Small intestine (tissue), 7 donors: ENCODE results near the gene PAGE4. TPM values are rescaled to one million over a fixed set of nuclear protein-coding genes. Genes with fewer than 3 reads are reported as not detected.

Experiments
- DNase-seq, 2 donors: peaks; one replicate each; pipeline versions ENCODE4 v3.0.0 to v3.0.0-alpha.2; 2013
- FAIRE-seq: peaks from 2 replicates; lab custom pipeline; 2012; peaks lifted over from hg19 to GRCh38; lab: Jason Lieb, UNC
- H3K27ac ChIP-seq, 3 donors: one replicate each; pipeline ENCODE4 v1.5.1; 2013; ENCODE audit warnings: low read length in 2 of 3, mild to moderate bottlenecking in 2 of 3, control low read depth in 1 of 3, inconsistent platforms in 1 of 3, low read depth in 1 of 3, moderate library complexity in 1 of 3
- H3K27me3 ChIP-seq, 3 donors: one replicate each; pipeline ENCODE4 v1.6.1; 2013; ENCODE audit warnings: low read length in 3 of 3, inconsistent platforms in 1 of 3; ENCODE audit not compliant: control insufficient read depth in 3 of 3, insufficient read depth in 3 of 3
- H3K36me3 ChIP-seq, 3 donors: one replicate each; pipeline ENCODE4 v1.6.1; 2013; ENCODE audit warnings: low read length in 3 of 3, inconsistent platforms in 1 of 3, low read depth in 1 of 3, mild to moderate bottlenecking in 1 of 3, moderate library complexity in 1 of 3; ENCODE audit not compliant: control insufficient read depth in 3 of 3, insufficient read depth in 2 of 3
- H3K4me1 ChIP-seq, 3 donors: one replicate each; pipeline ENCODE4 v1.6.1; 2013; ENCODE audit warnings: low read length in 2 of 3, inconsistent platforms in 1 of 3, low read depth in 1 of 3, mild to moderate bottlenecking in 1 of 3, moderate library complexity in 1 of 3; ENCODE audit not compliant: control insufficient read depth in 3 of 3, insufficient read depth in 2 of 3
- H3K4me3 ChIP-seq, 3 donors: one replicate each; pipeline ENCODE4 v1.5.1; 2013; ENCODE audit warnings: low read length in 3 of 3, control low read depth in 1 of 3, inconsistent platforms in 1 of 3, low read depth in 1 of 3, mild to moderate bottlenecking in 1 of 3, moderate library complexity in 1 of 3
- H3K9me3 ChIP-seq, 2 donors: one replicate each; pipeline ENCODE4 v1.6.1; 2013; ENCODE audit warnings: low read depth in 1 of 2, low read length in 1 of 2; ENCODE audit not compliant: control insufficient read depth in 2 of 2, insufficient read depth in 1 of 2
- WGBS, 3 donors: extraction: QIAGEN DNeasy Blood & Tissue Kit; methylation state at CpG; one replicate each; pipeline ENCODE4 v1.1.7; 2013; 5-methylcytosine and 5-hydroxymethylcytosine counted together
- polyA plus RNA-seq, 4 donors: library from polyadenylated mRNA; stranded (reverse) in 3 of 4; unstranded in 1 of 4; fragments of 200-250 nt in 3 of 4; fragments of 120-200 nt in 1 of 4; gene quantifications; one replicate each; pipeline versions ENCODE4 v1.2.1 to v1.2.3, GENCODE V29; 2013
- donor health status: healthy with polysubstance abuse.
- donor health status: control.
- donor health status: control.
- donor health status: Bipolar disorder and iron deficiency.
- donor health status: healthy.

PAGE4 gene
- polyA plus RNA-seq, 4 donors, result not detected

DNA sequence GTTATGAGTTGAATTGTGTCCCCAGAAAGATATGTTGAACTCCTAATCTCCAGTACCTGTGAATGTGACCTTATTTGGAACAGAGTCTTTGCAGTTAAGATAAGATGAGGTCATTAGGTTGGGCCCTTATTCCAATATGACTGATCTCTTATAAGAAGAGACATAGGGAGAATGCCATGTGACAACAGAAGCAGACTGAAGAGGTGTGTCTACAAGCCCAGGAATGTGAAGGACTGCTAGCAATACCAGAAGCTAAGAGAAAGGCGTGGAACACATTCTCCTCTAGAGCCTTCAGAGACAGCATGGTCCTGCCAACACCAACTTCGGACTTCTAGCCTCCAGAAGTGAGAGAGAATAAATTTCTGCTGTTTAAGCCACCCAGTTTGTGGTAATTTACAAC is 27.7 kb downstream of the PAGE4 start:
- Histone ChIP-seq H3K27ac (no peak overlapping the region), H3K36me3 (no peaks in the 10 kb centered on the region), H3K9me3 (no peaks in the 10 kb centered on the region), H3K4me1 (no peaks in the 10 kb centered on the region), H3K27me3 (no peaks in the 10 kb centered on the region), H3K4me3 (no peak overlapping the region)
- DNase-seq (peak in 1 of 2 donors; percentile 23), FAIRE-seq (no peak)
- WGBS, 3 donors, result 52 to 83% (median 80%) methylated on average over 2 of the region's 2 CpGs

DNA sequence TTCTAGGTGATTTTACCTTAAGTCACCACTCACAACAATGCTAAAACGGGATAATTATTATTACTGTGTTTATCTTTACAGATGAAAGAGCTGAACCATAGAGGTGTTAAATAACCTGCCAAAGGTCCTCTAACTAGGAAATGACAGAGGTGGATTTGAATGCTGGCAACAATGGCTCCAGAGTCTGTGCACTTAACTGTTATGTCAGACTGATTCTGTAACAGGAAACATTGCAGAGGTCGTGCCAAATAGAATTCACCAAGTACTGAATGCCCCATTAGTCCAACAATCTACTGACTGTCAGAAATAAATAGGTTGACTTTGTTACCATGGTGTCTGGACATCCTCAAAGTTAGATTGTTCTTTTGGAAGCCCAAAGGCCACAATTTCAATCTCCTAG is 29.2 kb downstream of the PAGE4 start:
- Histone ChIP-seq H3K36me3 (no peaks in the 10 kb centered on the region), H3K4me1 (no peaks in the 10 kb centered on the region), H3K27me3 (no peaks in the 10 kb centered on the region), H3K9me3 (no peaks in the 10 kb centered on the region), H3K4me3 (no peak overlapping the region), H3K27ac (no peak overlapping the region)
- FAIRE-seq, result no peak
- WGBS, 3 donors, result 28 to 42% (median 38%) methylated on average over 2 of the region's 2 CpGs
- DNase-seq, result no peak

DNA sequence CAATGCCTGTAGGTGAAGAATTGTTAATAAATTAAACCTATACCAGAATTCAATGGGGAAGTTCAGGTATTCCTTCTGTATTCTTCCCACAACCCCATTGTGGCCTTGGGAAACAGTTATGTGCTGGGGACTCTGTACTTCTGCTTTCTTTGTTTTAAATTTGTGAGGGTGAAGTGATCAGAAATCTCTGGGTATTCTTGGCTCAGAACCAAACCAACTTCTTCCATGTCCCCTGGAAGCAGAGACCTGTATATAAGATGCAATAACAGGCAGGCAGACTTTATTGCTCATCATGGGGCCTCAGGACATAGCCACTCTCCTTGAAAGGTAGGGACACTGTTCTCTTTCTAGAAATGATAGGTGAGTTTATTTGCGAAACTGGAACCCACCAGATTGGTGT is 30.4 kb downstream of the PAGE4 start:
- DNase-seq, result no peak
- FAIRE-seq, result no peak
- WGBS, 3 donors, result 74 to 100% (median 97%) methylated on average over 1 of the region's 1 CpG
- no peaks in the 10 kb centered on the region for H3K4me1 ChIP-seq
- no peaks in the 10 kb centered on the region for H3K27me3 ChIP-seq
- no peaks in the 10 kb centered on the region for H3K9me3 ChIP-seq
- no peaks in the 10 kb centered on the region for H3K36me3 ChIP-seq
- no peak overlapping the region for H3K4me3 ChIP-seq
- no peak overlapping the region for H3K27ac ChIP-seq

DNA sequence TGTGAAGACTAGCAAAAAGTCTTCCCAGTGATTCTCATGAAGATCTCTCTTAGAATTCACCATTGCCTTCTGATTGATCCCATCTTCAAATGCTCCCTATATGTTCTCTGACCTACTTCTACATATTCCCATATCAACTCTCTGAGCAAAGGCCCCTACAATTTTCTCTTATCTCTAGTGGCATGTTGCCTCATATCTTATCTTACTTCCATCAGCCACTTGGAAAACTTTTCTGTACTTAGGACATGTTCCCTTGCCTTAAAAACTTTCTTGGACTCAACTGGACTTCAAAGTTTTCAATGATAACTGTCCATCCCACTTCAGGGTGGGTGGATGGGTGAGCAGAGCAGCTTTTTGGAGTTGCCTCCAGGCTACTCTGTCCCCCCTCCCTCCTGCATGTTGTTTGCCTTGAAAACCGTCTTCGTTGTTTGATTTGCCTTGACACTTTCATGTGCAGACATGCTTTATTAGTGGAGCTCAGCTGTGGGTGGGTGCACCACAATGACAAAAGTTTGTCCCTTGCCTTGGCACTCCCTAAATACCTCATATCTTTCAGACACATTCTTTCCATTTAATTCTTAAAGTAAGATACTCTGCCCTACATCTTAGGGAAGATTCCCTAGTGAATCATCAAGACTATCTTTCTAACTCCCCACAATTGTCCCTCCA is 31.9 kb downstream of the PAGE4 start:
- no peak overlapping the region for H3K27ac ChIP-seq
- no peak for FAIRE-seq
- H3K36me3 ChIP-seq, result no peaks in the 10 kb centered on the region
- 53 to 75% (median 66%) methylated on average over 2 of the region's 2 CpGs for WGBS, 3 donors
- H3K9me3 ChIP-seq, result no peaks in the 10 kb centered on the region
- no peak overlapping the region for H3K4me3 ChIP-seq
- DNase-seq, result no peak
- H3K4me1 ChIP-seq, result no peaks in the 10 kb centered on the region
- H3K27me3 ChIP-seq, result no peaks in the 10 kb centered on the region

DNA sequence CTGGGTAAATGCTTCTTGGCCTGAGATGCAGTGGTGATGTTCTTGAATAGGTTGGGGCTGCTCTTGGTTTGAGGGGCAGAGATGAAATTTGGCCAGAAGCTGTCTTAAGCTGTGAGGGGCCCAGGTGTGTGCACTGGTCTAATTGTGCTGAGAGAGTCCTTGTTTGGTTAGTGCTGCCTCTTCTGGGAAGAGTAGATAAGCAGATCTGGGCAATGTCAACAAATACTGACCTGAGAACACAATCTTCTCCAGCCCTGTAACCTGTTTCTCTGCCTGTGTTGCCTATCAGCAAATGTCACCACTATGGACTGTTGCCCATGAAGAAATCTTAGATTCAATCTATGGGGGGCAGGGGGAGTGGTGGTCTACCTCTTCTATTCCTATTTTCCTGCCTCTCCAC is 33.0 kb downstream of the PAGE4 start:
- H3K27me3 ChIP-seq, result no peaks in the 10 kb centered on the region
- no peaks in the 10 kb centered on the region for H3K4me1 ChIP-seq
- no peaks in the 10 kb centered on the region for H3K36me3 ChIP-seq
- no peak for DNase-seq
- FAIRE-seq, result no peak
- no peak overlapping the region for H3K4me3 ChIP-seq
- H3K27ac ChIP-seq, result no peak overlapping the region
- H3K9me3 ChIP-seq, result no peaks in the 10 kb centered on the region

DNA sequence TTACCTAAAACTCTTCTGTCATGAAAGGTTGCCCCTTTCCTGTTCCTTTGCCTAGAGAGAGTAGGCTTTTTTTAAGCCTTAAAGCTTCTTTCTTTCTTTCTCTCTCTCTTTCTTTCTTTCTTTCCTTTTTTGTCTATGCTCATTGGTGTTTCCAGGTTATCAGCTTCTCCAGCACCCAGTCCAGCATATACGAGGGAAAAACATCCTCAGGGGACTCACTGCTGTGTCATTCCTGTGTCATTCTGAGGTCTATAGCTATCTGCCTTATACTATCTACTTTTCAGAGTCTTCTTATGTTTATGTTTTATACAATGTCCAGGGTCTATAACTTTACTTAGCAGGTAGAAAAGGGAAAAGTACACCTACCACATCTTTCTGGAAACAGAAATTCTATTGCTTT is 39.6 kb downstream of the PAGE4 start:
- FAIRE-seq (no peak), DNase-seq (no peak)
- H3K36me3 ChIP-seq, result no peaks in the 10 kb centered on the region
- WGBS, 3 donors, result 29 to 52% (median 51%) methylated on average over 1 of the region's 1 CpG
- peaks cover 0 to 7% (median 0%) of the 10 kb centered on the region in 3 donors for H3K27me3 ChIP-seq
- H3K9me3 ChIP-seq, result no peaks in the 10 kb centered on the region
- no peaks in the 10 kb centered on the region for H3K4me1 ChIP-seq
- no peak overlapping the region for H3K4me3 ChIP-seq
- no peak overlapping the region for H3K27ac ChIP-seq

DNA sequence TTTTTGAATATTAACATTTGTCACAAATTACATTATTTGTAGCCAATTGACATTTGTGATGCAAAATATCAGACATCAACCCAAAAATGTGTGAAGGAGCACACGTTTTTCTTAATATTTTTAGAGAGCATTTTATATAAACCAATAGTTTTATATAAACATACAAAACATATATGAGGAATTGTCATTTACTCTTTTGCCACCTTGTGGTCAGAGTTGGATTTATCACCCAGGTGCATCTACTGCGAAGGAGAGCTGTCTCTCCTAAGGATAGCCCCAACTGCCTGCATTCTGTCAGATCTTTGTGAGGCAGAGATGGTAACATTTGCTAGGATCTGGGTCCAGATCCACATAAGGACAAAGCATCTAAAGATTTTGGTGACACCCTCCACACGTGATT is 47.6 kb downstream of the PAGE4 start:
- Histone ChIP-seq H3K4me3 (no peak overlapping the region), H3K36me3 (no peaks in the 10 kb centered on the region), H3K27me3 (peaks cover 0 to 3% (median 0%) of the 10 kb centered on the region in 3 donors), H3K4me1 (peaks cover 0 to 14% (median 0%) of the 10 kb centered on the region in 3 donors), H3K27ac (no peak overlapping the region), H3K9me3 (no peaks in the 10 kb centered on the region)
- whole genome bisulfite sequencing, 3 donors, result 3 to 9% (median 8%) methylated on average over 3 of the region's 3 CpGs
- FAIRE-seq (no peak), DNase-seq (peak; percentile 42 to 58)

DNA sequence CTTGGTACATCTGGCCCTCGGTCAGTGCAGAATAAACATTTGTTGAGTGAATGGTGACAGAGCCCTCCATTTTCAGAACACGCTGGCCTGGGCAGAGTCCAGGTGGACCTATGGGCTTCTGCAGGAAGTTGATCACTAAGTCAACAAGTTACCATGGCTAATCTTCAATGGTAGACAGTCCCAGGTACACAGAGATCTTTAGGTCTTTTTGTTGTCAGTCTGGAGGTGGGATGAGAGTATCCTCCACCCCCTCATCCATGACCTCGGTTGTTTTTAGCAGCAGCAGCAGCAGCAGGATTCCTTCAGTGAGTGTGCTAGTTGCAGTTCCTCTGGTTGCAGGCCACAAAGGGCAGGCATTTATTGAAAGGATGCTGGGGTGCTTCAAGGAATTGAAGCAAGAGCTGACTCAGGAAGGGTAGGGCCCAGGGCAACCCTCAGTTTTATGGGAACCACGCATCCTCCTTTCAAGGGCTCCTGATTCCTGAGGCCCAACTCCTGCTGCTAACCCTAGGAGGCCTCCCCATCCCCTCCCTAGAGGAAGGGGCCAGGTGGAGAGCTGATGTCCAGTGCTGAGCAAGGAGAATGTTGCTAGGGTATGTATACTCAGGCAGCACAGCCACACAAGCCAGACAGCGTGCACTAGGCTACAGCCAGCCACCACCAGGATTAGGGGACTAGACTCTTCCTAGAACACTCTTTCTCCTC is 48.4 kb downstream of the PAGE4 start:
- WGBS, 3 donors, result 37 to 63% (median 59%) methylated on average over 4 to 5 of the region's 5 CpGs
- H3K9me3 ChIP-seq, result no peaks in the 10 kb centered on the region
- H3K27ac ChIP-seq, result peak overlapping the region in 2 of 3 donors; percentile 1 to 31
- H3K4me1 ChIP-seq, result peaks cover 0 to 14% (median 0%) of the 10 kb centered on the region in 3 donors
- H3K36me3 ChIP-seq, result peaks cover 0 to under 1% (median 0%) of the 10 kb centered on the region in 3 donors
- no peak overlapping the region for H3K4me3 ChIP-seq
- no peak for FAIRE-seq
- peak in 1 of 2 donors; percentile 24 for DNase-seq
- no peaks in the 10 kb centered on the region for H3K27me3 ChIP-seq
